Activated gamma-delta T cell treated with anti-CD3 and anti-CD28 coated beads, Interleukin-2, amount 50 U/mL, for 16 hours (primary cell): ENCODE measurements around the gene RIMBP2.

Experiments used
- DNase-seq: peaks from one replicate; pipeline ENCODE4 v3.0.0-alpha.2; 2020; ENCODE audit warnings: low read depth

Gene RIMBP2

DNA sequence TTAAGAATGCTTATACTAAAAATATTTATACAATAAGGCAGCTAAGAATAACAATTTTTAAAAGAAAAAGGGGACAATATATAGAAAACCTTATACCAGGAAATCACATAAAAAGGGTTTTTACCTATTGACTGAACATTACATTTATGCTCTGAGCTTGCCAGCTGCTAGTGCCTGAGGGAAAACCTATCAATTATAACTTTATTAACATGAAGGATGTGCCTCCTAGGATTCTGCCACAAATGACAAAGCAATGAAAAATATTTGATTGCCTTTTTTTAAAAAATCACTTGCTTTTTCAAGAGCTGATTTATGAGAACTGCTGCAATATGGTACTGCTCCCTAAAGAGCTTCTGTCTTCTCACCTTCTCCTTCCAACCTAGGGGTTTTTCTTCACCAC is 185.7 kb downstream of the RIMBP2 start:
- no peak for DNase-seq

DNA sequence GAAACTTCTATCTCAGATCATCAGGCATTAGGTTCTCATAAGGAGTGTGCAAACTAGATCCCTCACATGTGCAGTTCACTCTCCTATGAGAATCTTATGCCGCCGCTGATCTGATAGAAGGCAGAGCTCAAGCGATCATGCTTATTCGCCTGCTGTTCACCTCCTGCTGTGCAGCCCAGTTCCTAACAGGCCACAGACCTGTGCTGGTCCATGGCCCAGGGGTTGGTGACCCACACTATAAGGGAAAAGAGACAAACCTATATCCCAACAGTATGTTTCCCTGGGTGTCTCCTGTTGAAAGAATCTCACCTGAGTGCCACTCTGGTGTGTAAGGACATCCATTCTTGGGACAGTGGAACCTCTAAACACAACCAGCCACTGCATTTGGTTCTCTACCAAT is 186.3 kb downstream of the RIMBP2 start:
- no peak for DNase-seq

DNA sequence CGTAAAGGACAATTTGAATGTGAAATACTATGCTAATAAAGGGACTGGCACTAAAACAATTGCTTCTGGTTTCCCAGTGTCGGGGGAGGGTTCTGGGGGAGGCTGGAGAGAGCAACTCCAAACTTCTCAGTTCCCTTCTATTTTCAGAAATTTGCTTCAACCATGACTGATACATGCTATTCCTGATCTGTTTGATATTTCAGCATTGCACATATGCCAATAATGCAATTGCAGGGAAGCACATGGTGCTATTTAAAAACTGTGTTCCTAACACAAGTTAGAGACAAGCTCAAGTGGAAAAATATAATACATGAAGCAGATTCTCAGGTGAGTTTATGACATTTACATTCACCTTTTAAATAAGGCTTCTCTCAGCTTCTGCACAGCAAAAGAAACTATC is 188.9 kb downstream of the RIMBP2 start:
- no peak for DNase-seq

DNA sequence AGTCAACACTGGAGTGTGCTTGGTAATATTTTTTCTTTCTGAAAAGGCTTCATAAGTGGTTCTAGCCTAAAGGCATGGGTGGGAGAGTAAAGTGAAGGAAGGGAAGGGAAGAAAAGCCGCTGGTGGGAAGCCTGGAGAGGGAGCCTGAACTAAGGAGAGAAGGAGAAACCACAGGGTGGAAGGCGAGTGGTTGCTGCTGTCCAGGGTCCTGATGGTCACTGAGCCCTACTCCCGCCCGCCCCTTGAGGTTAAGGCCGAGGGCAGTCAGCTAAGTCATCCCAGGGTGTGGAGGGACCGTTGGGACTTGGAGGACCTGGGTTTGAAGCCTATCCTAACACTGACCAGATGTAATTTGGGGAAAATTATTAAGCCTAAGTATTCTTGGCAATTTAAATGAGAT is 189.3 kb downstream of the RIMBP2 start:
- no peak for DNase-seq

DNA sequence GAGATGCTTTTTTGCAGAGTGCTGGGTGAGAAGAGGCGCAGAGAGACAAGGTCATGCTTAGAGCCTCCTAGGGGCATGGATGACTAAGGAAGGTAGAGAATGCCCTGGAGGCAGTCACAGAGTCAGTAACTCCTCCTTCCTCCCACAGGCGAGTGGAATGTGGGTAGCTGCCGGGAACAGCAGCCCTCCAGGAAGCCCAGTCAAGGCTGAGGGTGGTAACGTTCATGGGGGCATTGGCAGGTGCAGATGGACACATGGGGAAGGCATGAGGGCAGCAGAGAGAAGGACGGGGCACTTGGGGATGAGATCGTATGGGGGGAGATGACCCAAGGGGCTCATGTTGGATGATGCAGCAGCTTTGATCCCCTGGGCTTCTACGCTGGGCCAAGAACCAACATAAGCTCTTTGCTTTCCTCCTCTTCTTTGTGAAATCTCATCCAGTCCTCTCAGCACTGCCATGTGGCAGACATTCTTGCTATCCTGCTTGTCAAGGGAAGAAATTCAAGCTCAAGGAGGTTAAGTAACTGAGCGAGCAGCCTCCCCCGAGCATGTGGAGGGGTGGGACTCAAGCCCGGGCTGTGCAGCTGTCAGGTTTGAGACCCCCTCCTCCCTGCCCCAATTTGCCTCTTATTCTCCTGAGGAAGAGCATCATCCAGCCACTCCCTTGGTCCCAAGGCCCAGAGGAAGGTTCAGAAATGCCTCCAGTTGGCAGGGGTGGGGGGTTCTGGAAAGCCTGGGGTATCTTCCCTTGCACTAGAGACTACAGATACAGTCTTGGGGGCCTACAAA is 190.5 kb downstream of the RIMBP2 start:
- DNase-seq: no peak

DNA sequence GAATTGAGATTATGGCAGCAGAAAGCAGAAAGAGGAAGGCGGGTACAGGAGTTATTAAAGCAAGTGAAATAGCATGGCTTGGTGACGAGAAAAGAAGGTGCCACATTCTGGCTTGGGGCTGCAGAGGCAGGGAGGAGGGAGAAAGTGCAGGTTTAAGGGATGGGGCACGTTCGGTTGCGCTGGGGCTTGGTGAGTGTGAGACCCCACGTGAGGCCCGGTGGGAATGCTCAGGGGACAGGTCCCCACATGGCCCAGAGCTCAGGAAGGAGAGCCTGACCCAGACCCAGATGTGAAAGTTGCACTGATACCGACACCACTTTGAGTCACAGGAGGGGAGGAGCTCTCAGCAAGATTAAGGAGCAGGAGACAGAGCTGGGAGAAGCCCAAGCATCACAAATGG is 191.3 kb downstream of the RIMBP2 start:
- no peak for DNase-seq

DNA sequence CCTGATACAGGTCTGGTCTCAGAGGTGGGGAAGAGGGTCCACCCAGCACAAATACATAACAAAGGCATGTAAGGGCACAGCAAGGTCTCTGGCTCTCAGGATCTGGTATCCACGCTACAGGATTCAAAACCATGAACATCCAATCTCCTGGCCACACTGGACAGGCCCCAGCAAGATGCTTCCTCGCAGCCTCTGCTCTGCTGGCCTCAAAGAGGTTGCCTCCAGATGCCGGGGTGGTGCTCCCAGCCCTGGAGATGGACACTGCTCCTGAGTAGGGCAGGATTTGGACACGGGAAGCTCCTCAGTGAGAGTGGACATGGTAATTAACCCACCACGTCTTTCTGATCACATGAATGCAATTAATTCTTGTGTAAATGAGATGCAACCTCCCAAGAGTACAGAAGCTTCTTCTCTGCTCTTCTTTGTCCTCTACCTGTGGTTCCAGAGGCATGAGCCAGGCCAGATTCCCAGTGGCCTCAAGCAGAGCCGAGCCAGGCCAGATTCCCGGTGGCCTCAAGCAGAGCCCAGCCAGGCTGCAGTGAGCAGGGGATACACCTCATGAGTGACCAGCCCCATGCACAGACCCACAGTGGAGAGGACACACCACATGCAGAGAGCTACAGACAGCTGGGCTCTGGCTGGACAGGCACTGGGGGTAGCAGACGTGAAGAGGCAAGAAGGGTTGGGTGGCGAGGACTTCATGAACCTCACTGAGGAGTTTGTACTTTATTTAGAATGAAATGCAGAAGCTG is 192.1 kb downstream of the RIMBP2 start:
- no peak for DNase-seq

DNA sequence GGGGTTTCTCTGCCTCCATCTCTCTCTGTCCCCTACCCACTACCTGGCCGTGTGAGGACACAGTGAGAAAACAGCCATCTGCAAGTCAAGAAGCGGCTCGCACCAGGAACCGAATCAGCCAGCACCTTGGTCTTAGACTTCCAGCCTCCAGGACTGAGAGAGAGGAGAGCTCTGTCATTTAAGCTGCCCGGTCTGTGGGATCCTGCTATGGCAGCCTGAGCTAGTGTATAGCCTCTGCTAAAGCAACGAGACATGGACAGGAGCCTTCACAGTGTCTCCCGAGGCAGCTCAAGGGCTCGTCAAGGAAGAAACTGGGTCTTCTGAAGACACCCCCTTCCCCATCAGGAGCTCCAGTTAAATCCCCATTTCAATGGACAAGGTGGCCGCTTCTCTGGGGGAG is 192.9 kb downstream of the RIMBP2 start:
- DNase-seq: no peak

DNA sequence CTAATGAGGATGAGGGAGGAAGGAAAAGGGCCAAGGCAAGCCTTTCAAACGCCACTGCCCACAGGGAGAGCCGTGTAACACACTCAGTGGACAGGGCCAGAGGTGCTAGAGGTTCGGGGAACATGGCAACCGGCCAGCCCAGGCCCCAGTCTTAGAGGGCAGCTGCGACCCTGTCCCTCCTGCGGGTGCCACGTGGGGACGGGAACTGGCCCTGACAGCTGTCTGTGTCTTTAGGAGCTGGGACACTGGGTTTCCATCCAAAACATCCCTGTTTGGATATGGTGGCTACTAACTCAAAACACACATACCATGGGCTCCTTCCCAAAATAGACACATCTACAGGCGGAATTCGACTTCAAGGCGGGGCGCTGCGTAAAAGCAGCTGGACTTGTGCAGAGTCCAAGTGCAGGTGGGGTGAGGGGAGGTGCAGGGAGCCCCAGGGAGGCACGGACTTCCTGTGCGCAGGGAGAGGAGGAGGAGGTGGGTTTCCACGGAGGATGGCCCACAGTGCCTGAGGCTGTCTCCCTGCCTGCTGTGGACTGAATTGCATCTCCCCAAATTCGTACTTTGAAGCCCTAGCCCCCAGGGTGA is 193.8 kb downstream of the RIMBP2 start:
- DNase-seq: no peak

DNA sequence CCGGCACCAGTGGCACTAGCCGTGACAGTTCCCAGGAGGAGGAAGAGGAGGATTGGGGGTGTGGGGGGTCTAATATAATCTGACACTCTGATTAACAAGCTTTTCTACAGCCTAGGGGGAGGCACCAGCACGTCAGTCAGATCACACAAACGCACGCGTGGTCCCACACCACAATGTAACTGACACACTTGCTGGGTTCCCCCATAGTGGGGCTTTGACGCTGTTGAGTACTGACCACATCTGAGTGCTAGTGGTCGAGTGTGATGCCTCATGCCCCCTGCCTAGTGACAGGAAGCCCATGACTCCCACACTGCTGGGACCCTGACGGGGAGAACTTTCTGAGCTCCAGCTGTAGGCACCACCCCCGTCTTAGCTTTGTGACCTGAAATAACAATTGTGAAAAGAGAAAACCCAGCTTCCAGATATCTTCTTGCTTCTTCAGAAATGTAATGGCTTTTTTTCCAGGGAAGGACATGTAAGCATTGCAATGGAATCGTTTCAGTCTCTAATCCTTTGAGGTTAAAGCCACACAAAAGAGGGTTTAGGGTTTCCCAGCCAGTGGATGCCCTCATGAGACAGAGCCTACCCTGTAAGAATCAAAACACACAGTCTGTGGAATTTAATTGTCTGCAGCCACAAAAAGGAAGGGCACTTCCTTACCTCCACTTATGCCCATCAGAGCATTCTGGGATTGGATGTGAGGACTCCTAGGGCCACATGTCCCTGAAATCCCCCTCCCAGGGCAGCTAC is 194.5 kb downstream of the RIMBP2 start:
- no peak for DNase-seq

DNA sequence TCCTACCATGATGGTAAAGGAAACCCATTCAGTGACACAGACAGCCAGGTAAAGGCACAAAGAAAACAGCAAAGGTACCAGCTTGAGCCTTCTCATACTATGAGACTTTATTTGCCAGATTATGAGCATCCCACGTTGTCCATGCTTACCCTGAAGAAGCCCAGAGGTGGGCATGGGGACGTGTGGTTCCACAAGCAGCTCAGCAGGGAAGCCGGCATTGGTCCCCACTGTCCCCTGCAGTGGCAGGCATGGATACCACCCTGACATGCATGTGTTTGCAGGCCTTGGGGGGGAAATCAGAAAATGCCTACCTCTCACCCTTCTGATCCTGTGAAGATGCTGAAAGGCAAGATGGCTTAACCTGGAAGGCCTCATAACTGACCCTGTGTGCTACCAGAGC is 195.3 kb downstream of the RIMBP2 start:
- no peak for DNase-seq

DNA sequence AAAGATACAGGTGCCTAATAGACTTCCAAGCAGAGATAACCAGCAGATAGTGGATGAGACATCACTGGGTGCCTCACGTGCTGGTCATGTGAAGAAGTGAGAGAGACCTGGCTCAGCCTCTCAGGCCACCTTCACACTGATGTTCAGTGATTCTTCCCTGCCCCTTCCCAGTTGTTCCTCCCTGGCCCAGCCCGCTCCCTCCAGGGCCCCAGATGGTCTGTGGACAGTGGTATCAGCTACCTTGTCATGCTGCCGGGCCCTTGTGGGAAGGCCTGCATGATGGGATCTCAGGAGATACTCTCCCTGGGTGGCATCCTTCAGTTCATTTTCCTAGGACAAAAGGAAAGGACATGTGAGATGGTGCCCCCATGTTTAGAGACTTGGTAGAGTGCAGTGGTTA is 198.5 kb downstream of the RIMBP2 start:
- DNase-seq: no peak

DNA sequence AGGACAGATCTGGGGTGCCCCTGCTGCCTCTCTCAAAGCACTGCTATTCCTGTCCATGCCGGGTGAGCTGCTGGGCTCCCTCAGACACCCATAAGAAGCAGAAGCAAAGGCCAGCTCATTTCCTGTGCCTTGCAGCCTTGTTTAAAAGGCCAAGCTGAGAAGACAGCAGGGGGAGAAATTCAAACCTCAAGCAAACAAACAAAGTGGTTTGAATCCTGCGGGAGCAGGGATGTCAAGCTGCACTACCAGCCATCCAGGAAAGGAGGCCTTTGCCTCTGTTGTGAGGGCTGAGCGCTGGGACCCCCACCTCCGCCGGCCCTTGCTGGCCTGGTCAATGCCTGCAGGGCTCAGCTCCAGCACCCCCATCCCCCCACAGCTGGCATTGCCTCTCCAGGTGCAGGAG is 201.9 kb downstream of the RIMBP2 start:
- DNase-seq: no peak

DNA sequence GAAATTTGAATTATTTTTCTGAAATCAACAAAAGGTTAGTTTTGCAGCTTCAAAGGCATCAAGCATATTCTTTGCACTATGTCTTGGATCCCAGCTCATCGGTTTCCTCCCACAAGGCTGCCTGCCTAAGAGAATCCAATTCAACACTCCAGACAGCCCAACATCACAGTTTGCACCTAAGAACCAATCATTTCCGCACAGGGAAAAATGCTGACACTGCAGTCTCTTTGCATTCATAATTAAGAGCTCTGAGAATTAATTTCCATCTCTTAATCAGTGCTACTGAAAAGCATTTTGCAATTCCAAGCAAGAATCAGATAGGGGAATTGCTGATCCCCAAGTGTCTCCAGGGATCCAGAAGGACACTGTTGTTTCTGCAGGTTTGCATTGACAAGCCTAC is 202.5 kb downstream of the RIMBP2 start:
- no peak for DNase-seq

DNA sequence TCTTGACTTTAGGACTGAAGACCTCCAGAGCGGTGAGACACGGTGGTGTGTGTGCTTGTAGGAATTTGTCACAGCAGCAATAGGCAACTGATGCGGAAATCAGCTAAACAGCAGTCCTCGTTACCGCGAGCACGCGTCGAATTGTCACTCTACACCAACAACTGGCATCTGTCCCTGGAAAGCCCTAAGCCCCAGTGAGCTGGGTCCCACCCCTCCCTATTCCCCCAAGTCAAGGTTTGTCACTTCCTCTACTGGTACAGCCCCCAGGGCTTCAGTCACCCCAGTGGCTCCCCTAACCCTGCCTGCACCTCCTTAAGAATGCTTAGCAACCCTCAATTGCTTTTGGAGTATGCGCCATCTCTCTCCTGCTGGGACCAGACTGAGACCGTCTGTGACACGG is 204.8 kb downstream of the RIMBP2 start:
- no peak for DNase-seq

DNA sequence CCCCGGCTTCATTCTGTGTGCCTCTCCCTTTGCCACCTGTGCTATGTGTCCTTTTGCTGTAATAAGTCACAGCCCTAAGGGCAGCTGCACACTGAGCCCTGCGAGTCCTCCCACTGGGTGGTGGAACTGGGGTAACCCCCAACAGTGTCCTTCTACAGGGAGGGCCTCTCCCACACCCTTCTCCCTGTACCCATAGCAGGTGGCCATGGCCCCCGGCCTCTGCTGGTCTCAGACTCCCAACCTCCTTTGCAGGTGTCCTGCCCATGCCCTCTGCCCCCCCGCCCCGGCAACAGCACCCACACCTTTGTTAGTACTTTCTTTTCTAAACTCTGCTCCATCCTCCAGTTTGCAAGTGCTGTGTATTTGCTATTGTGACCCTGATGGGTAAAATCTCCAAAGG is 206.6 kb downstream of the RIMBP2 start:
- DNase-seq: no peak

DNA sequence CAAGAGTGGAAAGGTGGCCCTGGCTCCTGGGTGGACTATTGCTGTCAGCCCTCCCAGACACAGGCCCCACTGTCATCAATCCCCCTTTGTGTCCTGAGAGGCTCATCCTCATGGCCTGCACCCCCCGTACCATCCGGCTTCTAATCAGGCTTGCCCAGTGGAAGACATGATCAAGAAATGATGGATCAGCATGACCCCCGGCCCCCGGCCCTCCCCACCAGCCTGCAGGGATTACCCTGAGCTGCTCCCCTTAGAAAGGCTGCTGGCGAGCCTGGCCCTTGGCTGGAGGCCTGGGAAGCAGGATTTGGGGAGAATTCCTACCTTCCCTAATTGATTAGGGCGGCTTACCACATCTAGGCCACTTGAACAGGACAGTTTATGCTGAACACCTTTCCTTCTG is 207.3 kb downstream of the RIMBP2 start:
- no peak for DNase-seq

DNA sequence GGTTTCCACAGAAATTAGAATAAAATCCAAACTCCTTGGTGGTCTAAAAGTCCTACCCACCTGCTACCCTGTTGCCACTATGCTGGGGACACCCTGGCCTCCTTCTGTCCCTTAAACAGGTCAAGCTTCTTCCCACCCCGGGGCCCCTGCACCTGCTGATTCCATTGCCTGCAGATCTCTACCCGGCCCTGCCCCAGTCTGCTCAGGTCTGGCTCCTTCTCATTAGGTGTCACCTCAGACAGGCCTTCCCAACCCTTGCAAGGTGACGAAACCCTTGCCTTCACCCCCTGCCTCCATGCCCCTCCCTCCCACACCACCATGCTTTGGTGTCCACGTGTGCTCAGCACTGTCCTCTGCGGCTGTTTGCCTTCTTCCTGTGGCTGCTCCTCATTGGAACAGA is 207.8 kb downstream of the RIMBP2 start:
- DNase-seq: no peak

DNA sequence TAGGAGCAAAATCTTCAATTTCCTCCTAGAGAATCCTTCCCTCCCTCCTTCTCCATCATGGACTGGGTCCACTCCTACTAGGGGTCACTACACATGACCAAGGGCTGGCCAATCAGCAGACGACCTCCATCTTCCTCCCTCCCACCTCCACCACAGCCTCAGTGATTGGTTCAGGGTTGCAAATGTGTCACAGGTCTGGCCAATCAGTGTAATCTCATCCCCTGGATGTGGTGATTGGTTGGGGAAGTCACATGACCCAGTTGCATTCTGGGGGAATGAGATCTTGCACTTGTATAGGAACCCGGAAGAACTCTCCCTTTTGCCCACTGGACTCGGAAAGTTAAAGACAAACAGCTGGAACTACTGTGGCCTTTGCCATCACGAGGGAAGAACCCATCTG is 209.3 kb downstream of the RIMBP2 start:
- no peak for DNase-seq

DNA sequence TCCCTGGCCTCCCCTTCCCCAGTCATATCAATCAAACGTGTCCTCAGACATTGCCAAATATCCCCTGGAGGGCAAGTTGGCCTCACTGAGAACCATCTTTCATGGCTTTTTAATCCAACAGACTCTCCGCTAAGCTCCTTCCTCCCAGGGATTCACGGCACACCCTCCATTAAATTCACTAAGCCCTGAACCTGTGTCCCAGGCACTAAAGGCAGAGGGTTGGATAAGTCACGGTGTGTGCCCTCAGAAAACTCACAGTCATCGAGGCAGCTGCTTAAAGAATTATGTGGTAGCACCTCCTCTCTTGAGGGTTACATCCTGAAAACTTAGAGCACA is 211.3 kb downstream of the RIMBP2 start:
- DNase-seq: no peak

DNA sequence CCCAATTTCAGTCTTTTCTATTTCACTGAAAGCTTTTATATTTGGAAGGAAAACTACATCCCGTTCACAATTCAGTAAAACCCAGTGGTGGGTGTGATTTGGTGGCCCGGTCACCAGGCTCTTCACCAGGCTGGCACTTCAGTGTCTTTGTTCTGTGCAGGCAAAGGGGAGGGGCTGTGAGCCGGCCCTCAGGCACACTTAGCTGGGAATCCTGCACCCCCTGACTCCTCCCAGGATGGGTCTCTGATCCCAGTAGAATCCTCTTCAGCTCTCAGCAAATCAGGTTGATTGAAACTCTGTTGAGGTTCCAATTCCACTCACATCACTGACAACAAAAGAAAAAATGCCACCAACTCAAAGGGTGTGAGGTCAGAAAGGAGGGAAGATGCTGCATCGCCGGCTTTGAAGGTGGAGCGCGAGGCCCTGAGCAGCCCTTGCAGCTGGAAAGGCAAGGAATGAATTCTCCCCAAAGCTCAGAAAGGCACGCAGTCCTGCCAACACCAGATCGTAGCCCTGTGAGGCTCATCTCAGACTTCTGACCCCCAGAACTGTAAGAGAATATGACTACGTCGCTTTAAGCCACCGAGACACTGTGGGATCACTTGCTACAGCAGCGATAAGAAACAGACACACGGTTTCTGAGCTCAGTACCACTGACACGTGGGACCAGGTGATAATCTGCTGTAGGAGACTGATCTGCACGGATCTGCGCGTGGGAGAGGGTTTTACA is 211.8 kb downstream of the RIMBP2 start:
- DNase-seq: no peak

DNA sequence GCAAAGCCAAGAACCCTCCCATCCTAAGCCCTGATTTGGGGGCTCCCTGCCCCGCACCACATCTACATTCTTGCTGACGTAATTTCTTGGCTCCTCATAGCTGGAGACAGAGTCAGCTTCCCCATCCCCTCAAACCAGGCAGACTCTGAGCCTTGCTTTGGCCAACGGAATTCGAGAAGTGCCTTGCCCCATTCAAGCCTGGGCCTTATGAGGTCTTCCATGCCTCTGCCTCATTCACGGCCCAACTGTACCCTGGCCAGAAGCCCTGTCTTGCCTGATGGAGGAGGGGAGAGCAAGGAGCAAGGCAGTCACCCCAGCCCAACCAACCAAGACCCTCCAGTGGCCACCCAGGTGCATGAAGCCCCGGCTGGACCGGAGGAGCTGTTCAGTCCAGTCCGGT is 214.3 kb downstream of the RIMBP2 start:
- no peak for DNase-seq
